ENCODE measurements around the gene FANCD2.
"Not testable (repeated sequence)": the region's sequence is repeated elsewhere in the genome, so short reads cannot be mapped to it uniquely, and the experiment has no call there.

DNA sequence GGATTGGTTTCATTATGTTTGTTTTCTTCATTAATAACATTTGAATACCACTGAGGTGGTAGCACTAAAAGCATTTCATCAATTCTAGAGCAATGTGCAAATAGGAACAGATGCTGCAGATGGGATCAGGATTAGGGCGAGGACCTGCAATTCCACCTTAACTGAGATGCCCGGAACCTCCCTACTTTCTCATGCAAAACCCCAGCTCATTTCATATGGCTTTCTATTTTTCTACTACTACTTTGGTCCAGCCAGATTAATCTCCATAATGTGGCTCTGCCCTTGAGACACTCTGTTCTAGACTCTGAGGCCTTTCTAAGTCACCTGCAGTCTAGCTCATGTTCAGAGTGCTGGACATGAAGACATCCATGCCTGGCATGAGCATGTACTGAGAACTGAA lies 7.4 kb upstream of the FANCD2 start:
- not testable (repeated sequence) for TF ChIP-seq EZH2phosphoT487 (IDR thresholded peaks at IDR 0.05; ENCODE audit: borderline replicate concordance)
- TF ChIP-seq, protein P1, sequence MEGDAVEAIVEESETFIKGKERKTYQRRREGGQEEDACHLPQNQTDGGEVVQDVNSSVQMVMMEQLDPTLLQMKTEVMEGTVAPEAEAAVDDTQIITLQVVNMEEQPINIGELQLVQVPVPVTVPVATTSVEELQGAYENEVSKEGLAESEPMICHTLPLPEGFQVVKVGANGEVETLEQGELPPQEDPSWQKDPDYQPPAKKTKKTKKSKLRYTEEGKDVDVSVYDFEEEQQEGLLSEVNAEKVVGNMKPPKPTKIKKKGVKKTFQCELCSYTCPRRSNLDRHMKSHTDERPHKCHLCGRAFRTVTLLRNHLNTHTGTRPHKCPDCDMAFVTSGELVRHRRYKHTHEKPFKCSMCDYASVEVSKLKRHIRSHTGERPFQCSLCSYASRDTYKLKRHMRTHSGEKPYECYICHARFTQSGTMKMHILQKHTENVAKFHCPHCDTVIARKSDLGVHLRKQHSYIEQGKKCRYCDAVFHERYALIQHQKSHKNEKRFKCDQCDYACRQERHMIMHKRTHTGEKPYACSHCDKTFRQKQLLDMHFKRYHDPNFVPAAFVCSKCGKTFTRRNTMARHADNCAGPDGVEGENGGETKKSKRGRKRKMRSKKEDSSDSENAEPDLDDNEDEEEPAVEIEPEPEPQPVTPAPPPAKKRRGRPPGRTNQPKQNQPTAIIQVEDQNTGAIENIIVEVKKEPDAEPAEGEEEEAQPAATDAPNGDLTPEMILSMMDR (conservative IDR thresholded peaks at IDR 0.05; ENCODE audit: low read length), result not testable (repeated sequence)
